Smooth muscle cell (in vitro differentiated cells): ENCODE measurements around the gene ACTN4. TPM values are rescaled to one million over a fixed set of nuclear protein-coding genes. Genes with fewer than 3 reads are reported as not detected.

Source experiments
- DNase-seq: peaks from one replicate; lab custom pipeline; 2025; ENCODE audit not compliant: unreplicated experiment; lab: John Stamatoyannopoulos, UW
- H2AFZ ChIP-seq: fragments of 200-600 bp; sonication (generic); 2 replicates; pipeline ENCODE4 v1.6.0; 2016; ENCODE audit warnings: antibody characterized with exemption, low read depth, mild to moderate bottlenecking
- H3F3A ChIP-seq: fragments of 200-600 bp; sonication (generic); 2 replicates; pipeline ENCODE4 v1.6.0; 2017; ENCODE audit warnings: antibody characterized with exemption, low read depth
- H3K27ac ChIP-seq: fragments of 200-600 bp; sonication (generic); 2 replicates; pipeline ENCODE4 v1.5.1; 2016; ENCODE audit warnings: low read depth, mild to moderate bottlenecking
- H3K27me3 ChIP-seq: fragments of 200-600 bp; sonication (generic); 2 replicates; pipeline ENCODE4 v1.6.1; 2016; ENCODE audit warnings: low read depth, mild to moderate bottlenecking
- H3K36me3 ChIP-seq: fragments of 200-600 bp; sonication (generic); 2 replicates; pipeline ENCODE4 v1.5.1; 2016; ENCODE audit warnings: low read depth
- H3K4me1 ChIP-seq: fragments of 200-600 bp; sonication (generic); 2 replicates; pipeline ENCODE4 v1.5.1; 2016; ENCODE audit warnings: low read depth
- H3K4me2 ChIP-seq: fragments of 200-600 bp; sonication (generic); 2 replicates; pipeline ENCODE4 v1.6.0; 2016; ENCODE audit warnings: mild to moderate bottlenecking
- H3K4me3 ChIP-seq: fragments of 200-600 bp; sonication (generic); 2 replicates; pipeline ENCODE4 v1.5.1; 2016; ENCODE audit warnings: mild to moderate bottlenecking
- H3K79me2 ChIP-seq: fragments of 200-600 bp; sonication (generic); 2 replicates; pipeline ENCODE4 v1.6.0; 2016; ENCODE audit warnings: low read depth, mild to moderate bottlenecking
- H3K9ac ChIP-seq: fragments of 200-600 bp; sonication (generic); 2 replicates; pipeline ENCODE4 v1.6.0; 2016; ENCODE audit warnings: low read depth
- H3K9me3 ChIP-seq: fragments of 200-600 bp; sonication (generic); replicated peaks from 2 replicates; pipeline ENCODE4 v1.5.1; 2016; ENCODE audit warnings: low read depth
- H4K20me1 ChIP-seq: fragments of 200-600 bp; sonication (generic); 2 replicates; pipeline ENCODE4 v1.6.0; 2016; ENCODE audit warnings: low read depth
- WGBS: methylation state at CpG from one replicate; pipeline ENCODE4 v1.1.7; 2016; ENCODE audit warnings: low lambda C conversion rate; 5-methylcytosine and 5-hydroxymethylcytosine counted together
- polyA plus RNA-seq: library from polyadenylated mRNA; unstranded; fragments of >200 nt; fragmentation: Nextera tagmentation; extraction: Ambion mirVana; gene quantifications from 2 replicates; pipeline ENCODE4 v1.2.1, GENCODE V29; 2016
- total RNA-seq: library from RNA; depleted of rRNA; stranded (reverse); fragments of >200 nt; gene quantifications from 2 replicates; pipeline ENCODE4 v1.2.3, GENCODE V29; 2014
- TF ChIP-seq, protein P1 (sequence below): fragments of 200-600 bp; sonication (generic); IDR thresholded peaks from 2 replicates; pipeline ENCODE4 v1.5.1; 2017; ENCODE audit warnings: borderline replicate concordance, mild to moderate bottlenecking, antibody characterized with exemption; ENCODE audit not compliant: insufficient read depth, poor library complexity, severe bottlenecking

Gene ACTN4
- total and polyA plus RNA-seq, 2 experiments from 2014 or later, result 53.8 to 311 TPM

DNA sequence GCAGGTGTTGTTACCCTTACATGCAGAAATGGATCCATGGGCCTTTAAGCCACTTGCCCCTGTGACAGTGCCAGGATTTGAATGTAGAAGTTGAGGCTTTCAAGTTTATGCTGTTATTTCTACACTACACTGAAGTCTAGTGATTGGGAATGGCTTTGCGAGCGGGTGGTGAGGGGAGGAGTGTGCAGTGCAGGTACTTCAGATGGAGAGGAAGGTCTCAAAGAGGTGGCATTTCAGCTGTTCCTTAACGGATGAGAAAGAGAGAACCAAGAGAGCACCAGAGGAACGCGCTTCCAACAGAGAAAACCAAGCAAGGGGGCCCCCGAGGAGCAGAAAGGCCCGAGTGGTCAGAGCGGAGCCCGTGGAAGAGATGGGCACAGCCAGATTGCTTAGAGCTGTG lies 13.3 kb downstream of the ACTN4 start:
- no peaks in the 10 kb centered on the region for H3K27me3 ChIP-seq
- H3K4me1 ChIP-seq, result peaks cover 57% of the 10 kb centered on the region
- H3K9me3 ChIP-seq, result no peaks in the 10 kb centered on the region
- peaks cover 37% of the 10 kb centered on the region for H3F3A ChIP-seq
- H3K4me3 ChIP-seq, result no peak overlapping the region
- H3K79me2 ChIP-seq, result peaks cover 87% of the 10 kb centered on the region
- no peak for DNase-seq
- H3K27ac ChIP-seq, result peak overlapping the region; percentile 100
- H3K4me2 ChIP-seq, result peak overlapping the region; percentile 6
- WGBS, result 90% methylated on average over 9 of the region's 9 CpGs
- H3K9ac ChIP-seq, result no peak overlapping the region
- H3K36me3 ChIP-seq, result no peaks in the 10 kb centered on the region
- no peak overlapping the region for H2AFZ ChIP-seq
- H4K20me1 ChIP-seq, result peaks cover 41% of the 10 kb centered on the region
- TF ChIP-seq, protein P1, sequence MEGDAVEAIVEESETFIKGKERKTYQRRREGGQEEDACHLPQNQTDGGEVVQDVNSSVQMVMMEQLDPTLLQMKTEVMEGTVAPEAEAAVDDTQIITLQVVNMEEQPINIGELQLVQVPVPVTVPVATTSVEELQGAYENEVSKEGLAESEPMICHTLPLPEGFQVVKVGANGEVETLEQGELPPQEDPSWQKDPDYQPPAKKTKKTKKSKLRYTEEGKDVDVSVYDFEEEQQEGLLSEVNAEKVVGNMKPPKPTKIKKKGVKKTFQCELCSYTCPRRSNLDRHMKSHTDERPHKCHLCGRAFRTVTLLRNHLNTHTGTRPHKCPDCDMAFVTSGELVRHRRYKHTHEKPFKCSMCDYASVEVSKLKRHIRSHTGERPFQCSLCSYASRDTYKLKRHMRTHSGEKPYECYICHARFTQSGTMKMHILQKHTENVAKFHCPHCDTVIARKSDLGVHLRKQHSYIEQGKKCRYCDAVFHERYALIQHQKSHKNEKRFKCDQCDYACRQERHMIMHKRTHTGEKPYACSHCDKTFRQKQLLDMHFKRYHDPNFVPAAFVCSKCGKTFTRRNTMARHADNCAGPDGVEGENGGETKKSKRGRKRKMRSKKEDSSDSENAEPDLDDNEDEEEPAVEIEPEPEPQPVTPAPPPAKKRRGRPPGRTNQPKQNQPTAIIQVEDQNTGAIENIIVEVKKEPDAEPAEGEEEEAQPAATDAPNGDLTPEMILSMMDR, result no peak

DNA sequence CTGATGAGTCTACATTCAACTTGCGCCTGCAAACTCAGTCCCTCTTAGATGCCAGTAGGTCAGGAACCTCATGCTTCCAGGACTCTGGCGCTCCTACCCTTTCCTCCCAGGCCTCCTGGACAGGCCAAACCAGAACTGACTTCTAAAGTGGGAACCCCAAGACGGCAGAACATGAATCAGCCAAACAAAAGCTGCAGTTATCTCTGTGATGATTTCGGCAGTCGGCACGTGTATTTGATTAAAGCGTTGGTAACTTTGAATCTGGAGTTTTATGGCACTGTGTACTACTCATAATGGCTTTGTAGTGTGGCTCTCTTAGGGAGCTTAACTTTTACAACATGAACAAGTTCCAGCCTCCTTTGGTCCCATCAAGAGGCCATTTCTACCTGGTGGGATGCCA lies 13.7 kb downstream of the ACTN4 start:
- H3K4me2 ChIP-seq, result peak overlapping the region; percentile 6
- TF ChIP-seq, protein P1, result no peak
- DNase-seq, result no peak
- H3F3A ChIP-seq, result peaks cover 40% of the 10 kb centered on the region
- no peaks in the 10 kb centered on the region for H3K36me3 ChIP-seq
- H3K4me3 ChIP-seq, result no peak overlapping the region
- peaks cover 39% of the 10 kb centered on the region for H4K20me1 ChIP-seq
- no peaks in the 10 kb centered on the region for H3K27me3 ChIP-seq
- peak overlapping the region; percentile 100 for H3K27ac ChIP-seq
- 46% methylated on average over 7 of the region's 7 CpGs for WGBS
- H3K4me1 ChIP-seq, result peaks cover 61% of the 10 kb centered on the region
- H3K9me3 ChIP-seq, result no peaks in the 10 kb centered on the region
- no peak overlapping the region for H2AFZ ChIP-seq
- peaks cover 87% of the 10 kb centered on the region for H3K79me2 ChIP-seq
- no peak overlapping the region for H3K9ac ChIP-seq

DNA sequence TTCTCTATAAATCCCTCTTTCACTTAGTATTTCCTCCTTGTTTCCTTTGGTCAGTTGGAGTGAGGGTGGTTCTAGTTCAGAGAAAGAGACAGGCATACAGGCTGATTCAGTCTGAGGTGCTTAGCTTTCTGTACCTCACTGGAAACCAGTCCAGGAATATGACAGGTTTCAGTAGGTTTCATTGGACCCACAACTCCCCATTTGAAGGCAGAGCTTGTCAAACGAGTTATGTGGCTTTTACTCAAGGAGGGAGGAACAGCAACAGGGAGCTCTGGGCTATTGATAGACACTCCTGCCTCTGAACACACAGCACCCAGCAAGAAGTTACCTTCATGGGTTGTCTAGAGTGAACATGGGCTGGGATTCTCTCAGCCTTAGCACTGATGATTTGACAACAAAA lies 14.5 kb downstream of the ACTN4 start:
- DNase-seq, result no peak
- peak overlapping the region; percentile 100 for H3K27ac ChIP-seq
- peaks cover 68% of the 10 kb centered on the region for H3K4me1 ChIP-seq
- H3K36me3 ChIP-seq, result no peaks in the 10 kb centered on the region
- peak overlapping the region; percentile 47 for H3K4me2 ChIP-seq
- peaks cover 34% of the 10 kb centered on the region for H4K20me1 ChIP-seq
- H3K9me3 ChIP-seq, result no peaks in the 10 kb centered on the region
- H3K27me3 ChIP-seq, result no peaks in the 10 kb centered on the region
- H3F3A ChIP-seq, result peaks cover 48% of the 10 kb centered on the region
- H3K4me3 ChIP-seq, result no peak overlapping the region
- peak overlapping the region; percentile 16 for H3K9ac ChIP-seq
- TF ChIP-seq, protein P1, result no peak
- 46% methylated on average over 1 of the region's 1 CpG for WGBS
- H3K79me2 ChIP-seq, result peaks cover 85% of the 10 kb centered on the region
- no peak overlapping the region for H2AFZ ChIP-seq

DNA sequence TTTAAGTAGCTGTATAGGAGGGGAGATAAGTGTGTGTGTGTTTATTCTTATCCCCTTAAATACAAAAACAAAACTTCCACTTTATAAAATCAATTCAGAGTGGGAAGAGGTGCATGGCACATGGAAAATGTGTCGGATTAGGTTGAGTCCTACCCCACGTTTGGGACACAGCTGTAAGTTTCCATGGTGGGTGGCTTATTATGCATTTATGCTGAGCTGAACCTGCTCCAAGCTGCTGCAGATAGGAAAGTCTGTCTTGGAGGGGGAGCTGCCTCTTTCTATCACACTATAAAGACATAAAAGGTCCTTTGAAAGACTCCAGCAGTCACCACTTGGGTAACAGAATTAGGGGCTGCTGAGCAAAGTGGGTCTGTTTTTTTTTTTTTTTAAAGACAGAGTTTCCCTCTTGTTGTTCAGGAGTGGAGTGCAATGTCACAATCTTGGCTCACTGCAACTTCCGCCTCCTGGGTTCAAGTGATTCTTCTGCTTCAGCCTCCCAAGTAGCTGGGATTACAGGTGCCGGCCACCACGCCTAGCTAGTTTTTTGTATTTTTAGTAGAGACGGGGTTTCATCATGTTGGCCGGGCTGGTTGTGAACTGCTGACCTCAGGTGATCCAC lies 15.2 kb downstream of the ACTN4 start:
- H3F3A ChIP-seq, result peaks cover 47% of the 10 kb centered on the region
- no peak overlapping the region for H2AFZ ChIP-seq
- no peaks in the 10 kb centered on the region for H3K9me3 ChIP-seq
- H3K4me2 ChIP-seq, result peak overlapping the region; percentile 47
- TF ChIP-seq, protein P1, result no peak
- peak overlapping the region; percentile 100 for H3K27ac ChIP-seq
- H3K36me3 ChIP-seq, result no peaks in the 10 kb centered on the region
- H3K9ac ChIP-seq, result no peak overlapping the region
- no peaks in the 10 kb centered on the region for H3K27me3 ChIP-seq
- H3K4me3 ChIP-seq, result no peak overlapping the region
- H3K79me2 ChIP-seq, result peaks cover 79% of the 10 kb centered on the region
- no peak for DNase-seq
- WGBS, result 70% methylated on average over 7 of the region's 7 CpGs
- peaks cover 37% of the 10 kb centered on the region for H4K20me1 ChIP-seq
- H3K4me1 ChIP-seq, result peaks cover 68% of the 10 kb centered on the region
